ENCODE data around the gene DVL1. TPM values are rescaled to one million over a fixed set of nuclear protein-coding genes. Genes with fewer than 3 reads are reported as not detected.

DVL1 gene
- total RNA-seq, 4 donors from 2014 or later = 130 to 191 (median 144) TPM

DNA sequence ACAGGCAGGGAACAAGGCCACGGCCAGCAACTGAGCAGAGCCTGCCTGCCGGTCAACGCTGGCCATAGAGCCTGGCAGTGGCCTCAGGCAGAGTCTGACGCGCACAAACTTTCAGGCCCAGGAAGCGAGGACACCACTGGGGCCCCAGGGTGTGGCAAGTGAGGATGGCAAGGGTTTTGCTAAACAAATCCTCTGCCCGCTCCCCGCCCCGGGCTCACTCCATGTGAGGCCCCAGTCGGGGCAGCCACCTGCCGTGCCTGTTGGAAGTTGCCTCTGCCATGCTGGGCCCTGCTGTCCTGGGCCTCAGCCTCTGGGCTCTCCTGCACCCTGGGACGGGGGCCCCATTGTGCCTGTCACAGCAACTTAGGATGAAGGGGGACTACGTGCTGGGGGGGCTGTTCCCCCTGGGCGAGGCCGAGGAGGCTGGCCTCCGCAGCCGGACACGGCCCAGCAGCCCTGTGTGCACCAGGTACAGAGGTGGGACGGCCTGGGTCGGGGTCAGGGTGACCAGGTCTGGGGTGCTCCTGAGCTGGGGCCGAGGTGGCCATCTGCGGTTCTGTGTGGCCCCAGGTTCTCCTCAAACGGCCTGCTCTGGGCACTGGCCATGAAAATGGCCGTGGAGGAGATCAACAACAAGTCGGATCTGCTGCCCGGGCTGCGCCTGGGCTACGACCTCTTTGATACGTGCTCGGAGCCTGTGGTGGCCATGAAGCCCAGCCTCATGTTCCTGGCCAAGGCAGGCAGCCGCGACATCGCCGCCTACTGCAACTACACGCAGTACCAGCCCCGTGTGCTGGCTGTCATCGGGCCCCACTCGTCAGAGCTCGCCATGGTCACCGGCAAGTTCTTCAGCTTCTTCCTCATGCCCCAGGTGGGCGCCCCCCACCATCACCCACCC is 17.9 kb downstream of the DVL1 start, which contains the start of gene TAS1R3:
Gene TAS1R3 (plus strand): TSS at position 213 of the 898 bp plus-strand sequence. CDS start 66 bp downstream, at position 279.
- 55% methylated on average over 30 to 31 of the region's 41 CpGs for WGBS, 2 donors
- Histone ChIP-seq H3K9me3 (no peaks in the 10 kb centered on the region), H3K36me3 (peaks cover 0 to 56% (median 7%) of the 10 kb centered on the region in 3 donors), H3K4me3 (no peak within 1 kb of the TSS), H3K4me1 (peaks cover 0 to 53% (median 22%) of the 10 kb centered on the region in 4 donors), H3K27me3 (no peaks in the 10 kb centered on the region), H3K27ac (peak within 1 kb of the TSS in 3 of 4 donors; percentile 46 to 70 (median 66))
- TF ChIP-seq POLR2A (IDR thresholded peaks at IDR 0.05) (no peak), EP300 (IDR thresholded peaks at IDR 0.05) (no peak)
- TF ChIP-seq, protein P1, sequence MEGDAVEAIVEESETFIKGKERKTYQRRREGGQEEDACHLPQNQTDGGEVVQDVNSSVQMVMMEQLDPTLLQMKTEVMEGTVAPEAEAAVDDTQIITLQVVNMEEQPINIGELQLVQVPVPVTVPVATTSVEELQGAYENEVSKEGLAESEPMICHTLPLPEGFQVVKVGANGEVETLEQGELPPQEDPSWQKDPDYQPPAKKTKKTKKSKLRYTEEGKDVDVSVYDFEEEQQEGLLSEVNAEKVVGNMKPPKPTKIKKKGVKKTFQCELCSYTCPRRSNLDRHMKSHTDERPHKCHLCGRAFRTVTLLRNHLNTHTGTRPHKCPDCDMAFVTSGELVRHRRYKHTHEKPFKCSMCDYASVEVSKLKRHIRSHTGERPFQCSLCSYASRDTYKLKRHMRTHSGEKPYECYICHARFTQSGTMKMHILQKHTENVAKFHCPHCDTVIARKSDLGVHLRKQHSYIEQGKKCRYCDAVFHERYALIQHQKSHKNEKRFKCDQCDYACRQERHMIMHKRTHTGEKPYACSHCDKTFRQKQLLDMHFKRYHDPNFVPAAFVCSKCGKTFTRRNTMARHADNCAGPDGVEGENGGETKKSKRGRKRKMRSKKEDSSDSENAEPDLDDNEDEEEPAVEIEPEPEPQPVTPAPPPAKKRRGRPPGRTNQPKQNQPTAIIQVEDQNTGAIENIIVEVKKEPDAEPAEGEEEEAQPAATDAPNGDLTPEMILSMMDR (IDR thresholded peaks at IDR 0.05) = no peak
- no peak for DNase-seq (ENCODE audit: low spot score in 2 of 2)

DNA sequence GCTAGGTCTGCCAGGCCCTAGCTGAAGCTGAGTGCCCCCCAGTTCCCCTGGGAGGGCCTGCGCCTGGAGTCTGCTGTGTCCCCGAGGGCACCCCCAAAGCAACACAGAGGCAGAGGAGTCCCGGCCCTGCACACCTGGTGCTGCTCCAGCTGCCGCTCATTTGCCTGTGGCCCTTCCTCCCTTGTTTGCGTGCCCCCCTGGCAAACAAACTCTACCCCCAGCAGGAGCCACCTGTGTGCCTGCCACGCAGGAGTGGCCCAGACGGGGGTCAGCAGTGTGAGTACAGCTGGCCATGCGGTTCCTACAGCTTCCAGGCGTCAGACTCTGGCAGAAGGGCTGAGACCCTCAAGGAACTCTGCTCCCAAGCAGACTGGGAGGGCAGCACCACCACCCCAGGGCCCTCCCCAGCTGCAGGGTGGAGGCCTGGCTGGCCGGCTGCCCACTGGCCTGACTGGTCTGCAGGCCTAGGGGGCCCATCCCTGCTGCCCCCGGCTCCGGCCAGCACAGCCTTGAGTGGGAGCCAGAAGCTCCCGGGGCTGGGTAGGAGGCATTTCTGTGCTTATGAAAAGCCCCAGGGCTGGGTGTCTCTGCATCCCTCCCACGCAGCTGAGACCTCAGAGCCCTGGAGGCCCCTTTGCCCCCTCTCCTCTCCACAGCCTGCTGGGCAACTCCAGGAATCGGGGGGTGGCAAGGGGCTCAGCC is 18.7 kb downstream of the DVL1 start:
- WGBS, 2 donors = 43 to 44% methylated on average over 9 to 10 of the region's 15 CpGs
- Histone ChIP-seq H3K27ac (peak overlapping the region in 3 of 4 donors; percentile 46 to 70 (median 66)), H3K36me3 (peaks cover 0 to 48% (median 7%) of the 10 kb centered on the region in 3 donors), H3K4me1 (peaks cover 0 to 61% (median 29%) of the 10 kb centered on the region in 4 donors), H3K27me3 (no peaks in the 10 kb centered on the region), H3K9me3 (no peaks in the 10 kb centered on the region), H3K4me3 (no peak overlapping the region)
- TF ChIP-seq POLR2A (IDR thresholded peaks at IDR 0.05) (no peak), EP300 (IDR thresholded peaks at IDR 0.05) (peak in 1 of 2 donors; percentile 36)
- TF ChIP-seq, protein P1 (IDR thresholded peaks at IDR 0.05) = no peak
- DNase-seq (ENCODE audit: low spot score in 2 of 2) = no peak

DNA sequence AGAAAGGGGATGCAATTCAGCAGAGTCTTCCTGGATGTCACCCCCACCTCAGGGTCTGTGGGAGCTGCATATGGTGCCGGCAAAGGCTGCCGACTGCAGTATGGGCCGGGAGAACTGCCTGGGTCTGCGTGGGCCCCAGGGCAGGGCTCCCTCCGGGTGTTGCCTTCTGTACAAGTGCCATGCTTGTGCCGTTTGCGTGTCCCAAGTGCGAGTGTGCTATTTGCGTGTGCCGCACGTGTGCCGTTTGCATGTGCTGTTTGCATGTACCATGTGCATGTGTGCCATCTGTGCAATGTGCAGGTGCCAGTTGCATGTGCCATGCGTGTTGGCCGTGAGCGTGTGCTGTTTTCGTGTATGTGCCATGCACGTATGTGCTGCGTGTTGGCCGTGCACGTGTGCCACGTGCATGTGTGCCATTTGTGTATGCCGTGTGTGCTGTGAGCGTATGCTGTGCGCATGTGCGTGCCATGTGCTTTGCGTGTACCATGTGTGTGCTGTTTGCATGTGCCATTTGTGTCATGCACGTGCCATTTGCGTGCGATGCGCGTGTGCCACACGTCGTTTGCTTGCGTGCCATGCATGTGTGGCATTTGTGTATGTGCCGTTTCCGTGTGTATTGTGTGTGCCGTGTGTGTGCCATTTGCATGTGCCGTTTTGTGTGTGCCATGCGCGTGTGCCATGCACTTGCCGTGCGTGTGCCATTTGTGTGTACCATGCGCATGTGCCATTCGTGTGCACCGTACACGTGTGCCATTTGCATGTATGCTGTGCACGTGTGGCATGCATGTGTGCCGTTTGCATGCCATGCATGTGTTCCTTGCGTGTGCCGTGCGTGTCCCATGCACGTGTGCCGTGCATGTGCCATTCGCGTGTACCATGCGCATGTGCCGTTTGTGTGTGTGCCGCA is 19.7 kb downstream of the DVL1 start:
- H3K27me3 ChIP-seq = no peaks in the 10 kb centered on the region
- WGBS, 2 donors = 91 to 92% methylated on average over 52 to 58 of the region's 58 CpGs
- H3K4me3 ChIP-seq = no peak overlapping the region
- H3K27ac ChIP-seq = no peak overlapping the region
- TF ChIP-seq, protein P1 (IDR thresholded peaks at IDR 0.05) = no peak
- no peak for TF ChIP-seq EP300 (IDR thresholded peaks at IDR 0.05)
- TF ChIP-seq POLR2A (IDR thresholded peaks at IDR 0.05) = no peak
- DNase-seq (ENCODE audit: low spot score in 2 of 2) = no peak
- peaks cover 0 to 44% (median 7%) of the 10 kb centered on the region in 3 donors for H3K36me3 ChIP-seq
- H3K9me3 ChIP-seq = no peaks in the 10 kb centered on the region
- H3K4me1 ChIP-seq = peaks cover 0 to 68% (median 33%) of the 10 kb centered on the region in 4 donors

DNA sequence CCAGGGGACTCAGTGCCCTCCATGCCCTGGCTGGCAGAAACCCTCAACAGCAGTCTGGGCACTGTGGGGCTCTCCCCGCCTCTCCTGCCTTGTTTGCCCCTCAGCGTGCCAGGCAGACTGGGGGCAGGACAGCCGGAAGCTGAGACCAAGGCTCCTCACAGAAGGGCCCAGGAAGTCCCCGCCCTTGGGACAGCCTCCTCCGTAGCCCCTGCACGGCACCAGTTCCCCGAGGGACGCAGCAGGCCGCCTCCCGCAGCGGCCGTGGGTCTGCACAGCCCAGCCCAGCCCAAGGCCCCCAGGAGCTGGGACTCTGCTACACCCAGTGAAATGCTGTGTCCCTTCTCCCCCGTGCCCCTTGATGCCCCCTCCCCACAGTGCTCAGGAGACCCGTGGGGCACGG is 21.0 kb downstream of the DVL1 start:
- DNase-seq (ENCODE audit: low spot score in 2 of 2) = no peak
- H3K4me3 ChIP-seq = no peak overlapping the region
- WGBS, 2 donors = 73 to 75% methylated on average over 10 to 12 of the region's 15 CpGs
- no peaks in the 10 kb centered on the region for H3K9me3 ChIP-seq
- H3K36me3 ChIP-seq = peaks cover 0 to 35% (median 7%) of the 10 kb centered on the region in 3 donors
- TF ChIP-seq EP300 (IDR thresholded peaks at IDR 0.05) = no peak
- TF ChIP-seq, protein P1 (IDR thresholded peaks at IDR 0.05) = no peak
- TF ChIP-seq POLR2A (IDR thresholded peaks at IDR 0.05) = no peak
- H3K4me1 ChIP-seq = peaks cover 0 to 66% (median 35%) of the 10 kb centered on the region in 4 donors
- H3K27me3 ChIP-seq = no peaks in the 10 kb centered on the region
- H3K27ac ChIP-seq = no peak overlapping the region

Measured in tibial nerve (tissue), 4 donors.